SK-N-SH (cell line): ENCODE measurements around the gene GBX2.

ENCODE experiments used
- CTCF ChIP-seq: fragments of 200-600 bp; sonication (generic); IDR thresholded peaks from 2 replicates; pipeline ENCODE4 v1.6.1; 2017; ENCODE audit warnings: antibody characterized with exemption, mild to moderate bottlenecking, moderate library complexity
- EP300 ChIP-seq, 2 experiments: IDR thresholded peaks; 2 replicates each; pipeline versions ENCODE4 v1.4.0 to v1.6.1; 2012; ENCODE audit warnings: borderline replicate concordance in 1 of 2, low read depth in 1 of 2, low read length in 1 of 2
- EZH2phosphoT487 ChIP-seq: fragments of 200-600 bp; sonication (generic); IDR thresholded peaks from 2 replicates; pipeline ENCODE4 v1.6.1; 2017; ENCODE audit warnings: low read depth, mixed run types, mild to moderate bottlenecking, antibody characterized with exemption, moderate library complexity, borderline replicate concordance
- JUND ChIP-seq: IDR thresholded peaks from 2 replicates; pipeline ENCODE4 v1.4.0; 2012
- MAX ChIP-seq: IDR thresholded peaks from 2 replicates; pipeline ENCODE4 v1.4.0; 2012; ENCODE audit warnings: low read depth
- NFIC ChIP-seq: IDR thresholded peaks from 2 replicates; pipeline ENCODE4 v1.4.0; 2012; ENCODE audit warnings: borderline replicate concordance
- NRF1 ChIP-seq: IDR thresholded peaks from 2 replicates; pipeline ENCODE4 v1.6.1; 2012; ENCODE audit warnings: low read depth, mild to moderate bottlenecking, low read length
- POLR2AphosphoS5 ChIP-seq: IDR thresholded peaks from 2 replicates; pipeline ENCODE4 v1.6.1; 2012; ENCODE audit warnings: low read depth, low read length
- RCOR1 ChIP-seq: fragments of 150-350 bp; IDR thresholded peaks from 2 replicates; pipeline ENCODE4 v1.6.1; 2017; ENCODE audit warnings: antibody characterized with exemption, low read length
- SIN3A ChIP-seq: IDR thresholded peaks from 2 replicates; pipeline ENCODE4 v1.6.1; 2012; ENCODE audit warnings: low read depth, mild to moderate bottlenecking, low read length, moderate library complexity, borderline replicate concordance
- TCF12 ChIP-seq: IDR thresholded peaks from 2 replicates; pipeline ENCODE4 v1.4.0; 2012
- TEAD4 ChIP-seq: IDR thresholded peaks from 2 replicates; pipeline ENCODE4 v1.4.0; 2012; ENCODE audit warnings: mild to moderate bottlenecking, borderline replicate concordance; ENCODE audit not compliant: insufficient read depth
- USF1 ChIP-seq: IDR thresholded peaks from 2 replicates; pipeline ENCODE4 v1.4.0; 2012; ENCODE audit warnings: low read depth, borderline replicate concordance
- USF2 ChIP-seq: fragments of 150-350 bp; IDR thresholded peaks from 2 replicates; pipeline ENCODE4 v1.6.1; 2017; ENCODE audit warnings: antibody characterized with exemption, low read length, low read depth, borderline replicate concordance

GRCh38 chr2:236211296-236211695 lies 43.1 kb upstream of the GBX2 start:
- TF ChIP-seq CTCF (no peak), TCF12 (no peak), EZH2phosphoT487 (no peak), POLR2AphosphoS5 (no peak), NFIC (no peak), EP300 (IDR thresholded peaks at IDR 0.05; ENCODE audit: borderline replicate concordance in 1 of 2, low read depth in 1 of 2, low read length in 1 of 2) (no peak), USF2 (no peak), NRF1 (no peak), JUND (no peak), SIN3A (no peak), USF1 (no peak), MAX (no peak), RCOR1 (no peak), TEAD4 (no peak)
